Jurkat, Clone E6-1 (cell line): ENCODE data around the gene C10orf105.

Source experiments
- DNase-seq: peaks from one replicate; pipeline ENCODE4 v3.0.0-alpha.2; 2011; ENCODE audit warnings: low read depth, low spot score
- H3K4me3 ChIP-seq: 2 replicates; pipeline ENCODE4 v1.5.1; 2011; ENCODE audit warnings: mild to moderate bottlenecking, low read length, control low read depth, moderate library complexity

Gene C10orf105

DNA sequence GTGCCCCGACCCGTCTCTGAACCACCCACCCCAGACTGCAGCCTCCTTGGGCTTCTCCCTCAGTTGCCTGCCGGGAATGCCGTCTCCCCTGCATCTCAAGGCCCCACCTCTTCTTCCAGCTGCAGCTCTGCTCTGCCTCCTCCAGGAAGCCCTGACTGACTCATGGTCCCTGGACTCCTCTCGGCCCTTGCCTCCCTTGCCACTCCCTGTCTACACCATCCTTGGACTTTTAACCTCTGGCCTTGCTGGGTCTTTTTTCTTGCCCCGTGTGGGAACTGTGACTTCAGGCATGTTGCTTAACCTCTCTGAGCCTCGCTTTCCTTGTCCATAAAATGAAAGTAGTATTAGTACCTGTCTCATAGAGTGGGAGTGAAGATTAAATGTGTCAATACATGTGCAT, 56.3 kb downstream of the C10orf105 start:
- H3K4me3 ChIP-seq, result no peak overlapping the region
- no peak for DNase-seq

DNA sequence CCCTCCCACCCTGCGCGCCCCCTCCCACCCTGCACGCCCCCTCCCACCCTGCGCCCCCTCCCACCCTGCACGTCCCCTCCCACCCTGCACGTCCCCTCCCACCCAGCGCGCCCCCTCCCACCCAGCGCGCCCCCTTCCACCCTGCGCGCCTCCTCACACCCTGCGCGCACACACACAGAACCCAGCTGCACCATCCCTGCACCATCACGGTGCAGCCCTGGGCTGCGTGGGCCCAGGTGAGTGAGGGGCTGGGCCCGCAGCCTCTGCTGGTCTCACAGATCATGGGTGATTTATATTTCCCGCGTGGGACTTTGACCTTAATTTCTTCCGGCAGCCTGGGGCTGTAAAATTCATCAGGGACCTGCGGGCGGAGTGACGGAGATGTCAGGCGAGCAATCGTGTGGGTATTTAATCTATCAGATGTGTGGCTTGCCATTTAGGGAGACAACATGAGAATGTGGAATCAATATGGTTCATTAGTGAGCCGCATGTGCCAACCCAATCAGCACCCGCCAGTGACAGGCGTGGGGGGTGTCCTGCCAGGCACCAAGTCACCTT, 57.7 kb downstream of the C10orf105 start:
- no peak overlapping the region for H3K4me3 ChIP-seq
- no peak for DNase-seq
